Activated naive CD4-positive, alpha-beta T cell (primary cell): Measurements from ENCODE around the gene DCUN1D2.
"Not testable (repeated sequence)": the region's sequence is repeated elsewhere in the genome, so short reads cannot be mapped to it uniquely, and the experiment has no call there.

Source experiments
- DNase-seq, 4 experiments: peaks; one replicate each; lab custom pipeline; 2025; lab: John Stamatoyannopoulos, UW

The DCUN1D2 gene

GRCh38 chr13:113464476-113464875, 26.0 kb downstream of the DCUN1D2 start:
- no peak for DNase-seq

DNA sequence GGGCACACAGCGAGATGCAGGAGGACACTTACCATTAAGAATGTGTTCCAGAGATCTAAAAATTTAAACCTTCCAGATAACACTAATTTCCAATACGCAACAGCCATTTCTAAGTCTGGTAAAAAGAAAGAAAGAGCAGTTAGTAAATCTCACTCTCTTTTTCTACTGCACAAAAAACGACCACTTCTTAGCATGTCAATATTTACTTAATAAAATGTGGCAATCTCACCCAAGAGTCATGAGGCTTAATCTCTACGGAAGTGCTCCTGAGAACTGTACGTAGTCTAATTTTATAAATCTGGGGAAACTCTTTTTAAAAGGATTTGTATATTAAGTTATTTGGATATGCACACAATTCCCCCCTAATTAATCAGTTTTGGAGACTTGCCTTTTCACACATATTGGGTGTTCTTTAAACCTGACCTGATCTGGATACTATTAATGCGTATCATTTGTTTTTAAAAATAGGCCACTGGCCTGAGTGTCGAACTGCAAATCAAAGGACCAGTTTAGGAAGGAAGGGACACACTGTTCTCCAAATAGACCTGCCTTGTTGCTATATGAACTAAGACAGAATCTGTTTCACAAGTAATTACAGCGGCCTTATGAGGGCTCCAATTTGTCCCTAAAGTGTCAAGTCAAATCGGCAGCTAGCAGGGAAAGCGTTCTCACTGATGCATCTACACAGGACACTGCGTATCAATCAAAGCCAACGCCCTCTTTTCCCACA, 29.3 kb downstream of the DCUN1D2 start:
- no peak for DNase-seq

- DNase-seq, result no peak
These were observed 29.9 kb downstream of the DCUN1D2 start for GRCh38 chr13:113460599-113460998.

DNA sequence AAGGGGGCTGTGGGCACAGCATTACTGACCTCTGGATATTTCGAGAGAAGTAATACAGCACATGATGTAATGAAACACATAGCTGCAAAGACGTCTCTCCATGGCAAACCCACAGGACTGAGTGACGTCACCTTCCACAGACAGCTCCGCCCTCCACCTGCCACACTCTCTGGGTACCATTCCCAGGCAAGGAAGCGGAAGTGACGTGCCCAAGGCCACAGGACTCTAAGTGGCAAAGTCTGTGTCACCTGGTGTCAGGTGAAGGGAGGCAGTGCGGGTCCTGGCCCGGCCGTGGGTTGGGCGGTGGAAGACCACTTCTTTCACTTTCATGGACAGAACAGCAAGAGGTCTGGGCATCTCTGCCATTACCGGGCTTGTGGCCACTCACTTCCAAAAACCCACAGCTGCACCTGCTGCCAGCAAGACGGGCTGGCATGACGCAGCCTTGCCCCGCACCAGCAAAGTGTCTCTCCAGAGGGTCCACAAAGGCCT, 30.4 kb downstream of the DCUN1D2 start:
- DNase-seq, result no peak

DNA sequence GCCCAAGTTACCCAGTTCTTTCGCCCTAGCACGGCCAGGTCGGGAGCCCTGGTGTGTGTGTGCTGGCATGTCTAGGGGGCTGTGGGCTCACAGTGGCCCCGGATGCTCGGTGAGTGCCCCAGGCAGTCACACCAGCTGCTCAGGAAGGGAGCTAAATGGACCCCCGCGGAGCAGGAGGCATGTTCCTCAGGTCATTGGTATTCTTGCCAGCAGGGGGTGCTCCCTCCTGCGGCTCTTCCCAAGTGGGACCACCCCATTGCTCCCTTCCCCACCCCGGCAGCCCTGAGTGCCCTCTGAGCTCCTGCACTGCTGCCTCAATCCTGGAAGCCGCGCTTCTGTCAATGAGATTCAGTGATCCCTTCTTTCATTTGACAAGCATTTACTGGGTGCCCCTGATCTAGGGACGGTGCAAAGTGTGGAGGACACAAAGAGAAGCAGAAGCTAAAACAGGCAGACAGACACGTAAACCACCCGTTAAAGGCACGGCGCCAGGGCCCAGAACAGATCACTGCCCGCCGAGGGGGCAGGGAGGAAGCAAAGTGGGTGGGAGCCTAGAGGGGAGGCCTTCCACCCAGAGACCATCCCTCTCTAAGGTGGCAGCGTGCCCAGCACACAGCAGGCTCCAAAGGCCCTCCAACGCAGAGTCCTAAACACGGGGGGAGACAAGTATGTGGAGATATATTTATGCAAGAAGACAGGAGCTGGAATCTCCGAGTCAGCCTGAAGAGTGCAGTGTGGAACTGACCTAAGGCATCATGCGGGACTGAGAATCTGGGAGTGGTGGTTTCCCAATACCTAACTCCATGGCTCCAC, 32.1 kb downstream of the DCUN1D2 start:
- DNase-seq, result no peak

DNA sequence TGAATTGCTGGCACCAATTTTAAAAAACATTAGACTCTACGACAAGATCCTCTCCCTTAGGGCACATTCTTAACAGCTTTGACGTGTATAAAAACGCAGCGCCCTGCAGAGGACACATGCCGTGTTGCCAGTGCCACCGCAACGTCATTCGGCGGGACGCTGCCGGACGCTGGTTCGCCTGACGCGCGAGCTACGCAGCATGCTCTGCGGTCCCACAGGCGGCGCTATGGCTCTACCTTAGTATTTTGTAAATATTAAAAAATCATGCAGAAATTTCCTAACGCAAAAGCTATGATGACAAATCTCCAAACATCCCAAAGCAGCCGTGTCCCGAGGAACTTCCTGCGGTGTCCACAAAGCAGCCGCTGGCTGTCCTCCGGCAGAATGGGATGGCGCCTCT, 33.0 kb downstream of the DCUN1D2 start:
- no peak for DNase-seq

GRCh38 chr13:113456116-113456702, 34.3 kb downstream of the DCUN1D2 start:
- DNase-seq, result no peak

- DNase-seq, result no peak
These were observed 35.1 kb downstream of the DCUN1D2 start for GRCh38 chr13:113455384-113455783.

GRCh38 chr13:113454936-113455335, 35.6 kb downstream of the DCUN1D2 start:
- DNase-seq, result no peak

GRCh38 chr13:113452942-113453901, 37.3 kb downstream of the DCUN1D2 start, which contains the start of gene ADPRHL1:
Gene ADPRHL1 (minus strand): TSS chr13:113453488. CDS start chr13:113453437, 51 bp downstream.
- no peak for DNase-seq

- DNase-seq, result no peak
These were observed 38.0 kb downstream of the DCUN1D2 start for GRCh38 chr13:113452466-113452865.

DNA sequence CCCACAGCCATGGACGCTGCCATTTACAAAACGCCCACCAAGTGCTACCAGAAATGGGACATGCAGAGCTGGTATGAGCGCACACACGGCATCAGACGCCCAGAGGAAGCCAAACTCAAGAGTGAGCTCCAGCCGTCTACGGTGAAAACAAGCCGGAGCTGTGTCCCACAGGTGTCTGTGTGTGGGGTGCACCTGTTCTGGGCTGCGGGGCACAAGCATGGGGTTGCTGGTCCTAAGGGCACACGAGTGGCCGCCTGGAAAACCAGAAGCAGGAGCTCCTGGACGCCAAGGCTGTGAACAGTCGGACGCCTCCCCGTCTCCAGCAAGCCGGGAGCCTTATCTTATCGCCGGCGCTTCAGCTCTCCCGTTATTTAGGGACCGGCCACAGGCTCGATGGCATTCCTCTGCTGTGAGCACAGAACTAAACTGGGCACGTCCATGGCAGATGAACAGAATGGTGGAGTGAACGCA, 38.5 kb downstream of the DCUN1D2 start:
- DNase-seq, result no peak

DNA sequence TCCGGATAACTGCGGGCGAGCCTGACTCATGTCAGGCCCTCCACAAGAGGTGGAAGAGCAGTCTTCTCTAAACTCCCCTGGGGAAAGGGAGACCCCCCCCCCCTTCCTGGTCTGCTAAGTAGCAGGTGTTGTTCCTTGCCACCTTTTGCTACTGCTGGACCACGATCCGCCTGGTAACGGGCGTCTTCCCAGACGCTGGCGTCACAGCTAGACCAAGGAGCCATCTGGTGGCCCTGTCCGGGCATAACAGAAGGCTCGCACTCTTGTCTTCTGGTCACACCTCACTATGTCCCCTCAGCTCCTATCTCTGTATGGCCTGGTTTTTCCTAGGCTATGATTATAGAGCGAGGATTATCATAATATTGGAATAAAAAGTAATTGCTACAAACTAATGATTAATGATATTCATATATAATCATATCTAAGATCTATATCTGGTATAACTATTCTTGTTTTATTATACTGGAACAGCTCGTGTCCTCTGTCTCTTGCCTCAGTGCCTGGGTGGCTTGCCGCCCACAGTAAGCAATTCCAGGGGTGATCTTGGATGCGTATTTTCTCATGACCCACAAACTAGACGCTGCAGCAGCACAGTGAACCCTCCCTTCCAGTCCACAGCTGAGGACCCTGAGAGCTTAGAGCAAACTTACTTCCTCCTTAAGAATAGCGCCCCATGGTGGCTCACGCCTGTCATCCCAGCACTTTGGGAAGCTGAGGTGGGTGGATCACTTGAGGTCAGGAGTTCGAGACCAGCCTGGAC, 39.5 kb downstream of the DCUN1D2 start:
- DNase-seq, result not testable (repeated sequence)

DNA sequence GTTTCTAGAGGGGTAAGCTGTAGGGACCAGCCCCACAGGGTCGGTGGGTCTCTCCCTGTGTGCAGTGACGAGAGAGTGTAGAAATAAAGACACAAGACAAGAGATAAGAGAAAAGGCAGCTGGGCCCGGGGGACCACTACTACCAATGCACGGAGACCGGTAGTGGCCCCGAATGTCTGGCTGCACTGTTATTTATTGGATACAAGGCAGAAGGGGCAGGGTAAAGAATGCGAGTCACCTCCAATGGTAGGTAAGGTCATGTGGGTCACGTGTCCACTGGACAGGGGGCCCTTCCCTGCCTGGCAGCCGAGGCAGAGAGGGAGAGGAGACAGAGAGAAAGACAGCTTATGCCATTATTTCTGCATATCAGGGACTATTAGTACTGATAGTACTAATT, 40.2 kb downstream of the DCUN1D2 start:
- DNase-seq, result not testable (repeated sequence)

DNA sequence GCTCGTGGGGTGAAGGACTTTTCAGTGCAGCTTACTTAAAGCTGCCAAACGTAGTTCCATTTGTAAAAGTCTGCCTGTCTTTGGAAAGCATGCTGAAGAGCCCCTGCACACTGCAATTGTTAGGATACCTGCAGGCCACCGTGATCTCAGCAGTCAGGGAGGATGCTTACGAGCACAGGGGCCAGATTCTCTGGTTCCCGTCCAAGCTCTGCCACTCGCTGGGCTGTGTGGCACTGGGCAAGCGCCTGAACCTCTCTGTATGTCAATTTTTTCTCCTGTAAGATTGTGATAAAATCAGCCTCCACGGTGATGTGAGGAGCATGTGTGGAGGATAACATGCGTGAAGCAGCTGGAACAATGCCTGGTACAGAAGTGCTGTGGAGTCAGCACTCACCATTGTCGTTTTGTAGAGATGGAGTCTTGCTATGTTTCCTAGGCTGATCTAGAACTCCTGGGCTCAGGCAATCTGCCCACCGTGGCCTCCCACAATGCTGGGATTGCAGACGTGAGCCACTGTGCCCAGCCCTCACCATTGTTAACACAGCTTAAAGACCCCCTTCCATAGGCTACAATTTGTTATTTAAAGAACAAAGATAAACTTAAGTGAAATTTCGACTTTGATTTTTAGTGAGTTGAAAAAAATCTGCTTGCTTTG, 40.7 kb downstream of the DCUN1D2 start:
- DNase-seq, result no peak

GRCh38 chr13:113448885-113449692, 41.4 kb downstream of the DCUN1D2 start:
- peak in 1 of 4 experiments; percentile 29 for DNase-seq

DNA sequence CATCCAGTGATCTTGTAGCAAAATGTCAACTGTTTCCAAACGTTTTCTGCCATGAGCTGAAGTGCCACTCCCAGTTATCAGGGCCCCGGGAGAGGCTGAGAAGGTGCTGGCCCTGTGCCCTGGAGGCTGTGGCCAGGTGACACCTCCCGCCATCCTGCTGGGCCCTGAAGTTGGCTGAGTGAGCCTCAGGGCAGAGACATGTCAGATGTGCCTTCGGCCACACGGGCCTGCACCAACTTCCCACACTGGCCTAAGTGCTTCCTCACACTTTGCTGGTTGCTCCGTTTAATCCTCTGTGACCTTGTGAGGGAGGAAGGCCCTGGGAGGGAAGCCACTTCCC, 42.0 kb downstream of the DCUN1D2 start:
- no peak for DNase-seq

DNA sequence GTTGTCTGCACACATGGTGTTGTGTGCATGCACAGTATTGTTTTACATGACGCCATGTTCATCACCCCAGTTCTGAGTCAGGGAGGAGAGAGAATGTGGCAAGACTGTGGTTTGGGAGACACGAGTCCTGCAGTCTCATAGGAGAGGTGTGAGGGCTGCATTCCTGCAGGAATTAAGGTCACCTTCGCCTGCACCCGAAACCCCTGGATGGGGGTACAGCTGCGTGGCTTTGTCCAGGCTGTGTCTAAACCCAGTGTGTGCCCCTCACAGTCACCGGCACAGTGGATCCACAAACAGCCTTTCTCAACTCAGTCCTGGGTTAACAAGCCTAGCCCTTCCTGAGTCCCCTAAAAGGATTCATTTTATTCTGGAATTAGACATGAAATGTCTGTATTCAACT, 42.9 kb downstream of the DCUN1D2 start:
- no peak for DNase-seq

- no peak for DNase-seq
These were observed 44.0 kb downstream of the DCUN1D2 start for GRCh38 chr13:113446488-113446854.
